ENCODE data around the gene NAT16. TPM values are rescaled to one million over a fixed set of nuclear protein-coding genes. Genes with fewer than 3 reads are reported as not detected.

The NAT16 gene
- total and polyA plus RNA-seq, 9 of the 15 experiments (the other 6 are each of a cell fraction or from before 2014, with no cell fraction given), result 0.04 TPM; not detected in 8

- no peak for TF ChIP-seq E2F3 (CRISPR knock-in tag; IDR thresholded peaks at IDR 0.05)
- no peak for TF ChIP-seq PBX2 (CRISPR knock-in tag; IDR thresholded peaks at IDR 0.05; ENCODE audit: low read depth)
- TF ChIP-seq PBX2 (tag; conservative IDR thresholded peaks at IDR 0.05; ENCODE audit: low read depth), result no peak
- no peak for TF ChIP-seq MCM3 (IDR thresholded peaks at IDR 0.05)
- TF ChIP-seq, protein P1, sequence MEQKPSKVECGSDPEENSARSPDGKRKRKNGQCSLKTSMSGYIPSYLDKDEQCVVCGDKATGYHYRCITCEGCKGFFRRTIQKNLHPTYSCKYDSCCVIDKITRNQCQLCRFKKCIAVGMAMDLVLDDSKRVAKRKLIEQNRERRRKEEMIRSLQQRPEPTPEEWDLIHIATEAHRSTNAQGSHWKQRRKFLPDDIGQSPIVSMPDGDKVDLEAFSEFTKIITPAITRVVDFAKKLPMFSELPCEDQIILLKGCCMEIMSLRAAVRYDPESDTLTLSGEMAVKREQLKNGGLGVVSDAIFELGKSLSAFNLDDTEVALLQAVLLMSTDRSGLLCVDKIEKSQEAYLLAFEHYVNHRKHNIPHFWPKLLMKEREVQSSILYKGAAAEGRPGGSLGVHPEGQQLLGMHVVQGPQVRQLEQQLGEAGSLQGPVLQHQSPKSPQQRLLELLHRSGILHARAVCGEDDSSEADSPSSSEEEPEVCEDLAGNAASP (IDR thresholded peaks at IDR 0.05), result no peak
- TF ChIP-seq KAT8 (IDR thresholded peaks at IDR 0.05; ENCODE audit: low read depth), result no peak
- TF ChIP-seq ESRRA (IDR thresholded peaks at IDR 0.05; ENCODE audit: borderline replicate concordance, low read depth), result no peak
- TF ChIP-seq GTF2F1 (IDR thresholded peaks at IDR 0.05; ENCODE audit: low read depth, low read length), result no peak
- TF ChIP-seq RBBP5 (IDR thresholded peaks at IDR 0.05; ENCODE audit: borderline replicate concordance, insufficient read depth, low read length, poor library complexity, severe bottlenecking), result no peak
- TF ChIP-seq TAF9B (IDR thresholded peaks at IDR 0.05; ENCODE audit: partially characterized antibody), result no peak
- TF ChIP-seq, protein P2, sequence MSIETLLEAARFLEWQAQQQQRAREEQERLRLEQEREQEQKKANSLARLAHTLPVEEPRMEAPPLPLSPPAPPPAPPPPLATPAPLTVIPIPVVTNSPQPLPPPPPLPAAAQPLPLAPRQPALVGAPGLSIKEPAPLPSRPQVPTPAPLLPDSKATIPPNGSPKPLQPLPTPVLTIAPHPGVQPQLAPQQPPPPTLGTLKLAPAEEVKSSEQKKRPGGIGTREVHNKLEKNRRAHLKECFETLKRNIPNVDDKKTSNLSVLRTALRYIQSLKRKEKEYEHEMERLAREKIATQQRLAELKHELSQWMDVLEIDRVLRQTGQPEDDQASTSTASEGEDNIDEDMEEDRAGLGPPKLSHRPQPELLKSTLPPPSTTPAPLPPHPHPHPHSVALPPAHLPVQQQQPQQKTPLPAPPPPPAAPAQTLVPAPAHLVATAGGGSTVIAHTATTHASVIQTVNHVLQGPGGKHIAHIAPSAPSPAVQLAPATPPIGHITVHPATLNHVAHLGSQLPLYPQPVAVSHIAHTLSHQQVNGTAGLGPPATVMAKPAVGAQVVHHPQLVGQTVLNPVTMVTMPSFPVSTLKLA (conservative IDR thresholded peaks at IDR 0.05), result no peak
- no peak for TF ChIP-seq BACH1 (tag; IDR thresholded peaks at IDR 0.05)
- CTCF ChIA-PET (ENCODE audit: low intra/inter-chr PET ratio), result no interaction called here
- FAIRE-seq (no peak), DNase-seq (ENCODE audit: extremely low read depth in 1 of 4, low spot score in 3 of 4) (no peak), ATAC-seq (peak; percentile 6; the same call in 1 of the 3 replicates)
- H3K4me3 ChIP-seq, result no peak overlapping the region
- no peaks in the 10 kb centered on the region for H4K20me1 ChIP-seq (replicated peaks; ENCODE audit: control insufficient read depth, insufficient read depth, low read length)
- in situ Hi-C loops (cut with MboI) (no loop called here), intact Hi-C loops (cut with micrococcal nuclease) (no loop called here)
- no peak overlapping the region for H3K27ac ChIP-seq (ENCODE audit: extremely low read depth, low read depth, low read length)
- H3K9me3 ChIP-seq (replicated peaks; ENCODE audit: control insufficient read depth, insufficient read depth, low read depth, low read length), result no peaks in the 10 kb centered on the region
- no TSS peak for BruUV-seq (replicated peaks)
- H3K9ac ChIP-seq (ENCODE audit: insufficient read depth in 1 of 2, low read depth in 2 of 2, low read length in 2 of 2), result peak overlapping the region in 1 of 2 experiments; percentile 76; a peak in 2 of 4 replicates
- peak overlapping the region; percentile 8; the same call in 1 of the 2 replicates for H3K4me2 ChIP-seq (ENCODE audit: insufficient read depth, low read length)
- peaks cover 0 to 7% of the 10 kb centered on the region in 2 experiments; a peak in 1 of 5 replicates for H3K27me3 ChIP-seq (ENCODE audit: control insufficient read depth in 2 of 2, insufficient read depth in 2 of 2, low read length in 2 of 2)
- no peaks in the 10 kb centered on the region for H3K79me2 ChIP-seq (ENCODE audit: control insufficient read depth, insufficient read depth, low read length)
- POLR2A ChIA-PET, result interaction anchor here (0.6 to 1.5 kb wide), 2 partner anchors 17 to 24 kb away, joined by 3 to 8 read pairs; partner anchors contain the start of genes PLOD3 and ZNHIT1
- H3K4me1 ChIP-seq (replicated peaks in 1 of 2; ENCODE audit: control insufficient read depth in 2 of 2, insufficient read depth in 2 of 2, low read length in 2 of 2), result peaks cover 9 to 32% of the 10 kb centered on the region in 2 experiments
- no peaks in the 10 kb centered on the region for H3K36me3 ChIP-seq (ENCODE audit: control insufficient read depth, insufficient read depth, low read length)
- peak overlapping the region; percentile 46; the same call in 1 of the 2 replicates for H2AFZ ChIP-seq (ENCODE audit: low read depth, low read length)
- no peaks in the 10 kb centered on the region for H3K9me1 ChIP-seq (ENCODE audit: control insufficient read depth, insufficient read depth, low read length)
- WGBS (ENCODE audit: insufficient coverage, low coverage, missing lambda C conversion rate), result 42% methylated on average over 2 of the region's 2 CpGs
Measured at GRCh38 chr7:101200504-101200861, 20.4 kb upstream of the NAT16 start.
